T-helper 1 cell treated with Interleukin-12 subunit alpha and Interleukin-12 subunit beta and Interleukin-4 antibody, amounts not matched to agents 30 ng/mL and 1 ng/mL, for 36 hours (primary cell): ENCODE measurements around the gene PRODH2. TPM values are rescaled to one million over a fixed set of nuclear protein-coding genes. Genes with fewer than 3 reads are reported as not detected.
"Not testable (repeated sequence)": the region's sequence is repeated elsewhere in the genome, so short reads cannot be mapped to it uniquely, and the experiment has no call there.

ENCODE experiments used
- intact Hi-C: fragments of 100-400 bp; cut with micrococcal nuclease; formaldehyde crosslinking; loops from one replicate; pipeline ENCODE4 v1.15.1; 2024
- total RNA-seq: library from RNA; stranded (reverse); gene quantifications from 2 replicates; pipeline ENCODE4 v1.2.3, GENCODE V29; 2022

Gene PRODH2
- total RNA-seq, 1 donor from 2014 or later = not detected

DNA sequence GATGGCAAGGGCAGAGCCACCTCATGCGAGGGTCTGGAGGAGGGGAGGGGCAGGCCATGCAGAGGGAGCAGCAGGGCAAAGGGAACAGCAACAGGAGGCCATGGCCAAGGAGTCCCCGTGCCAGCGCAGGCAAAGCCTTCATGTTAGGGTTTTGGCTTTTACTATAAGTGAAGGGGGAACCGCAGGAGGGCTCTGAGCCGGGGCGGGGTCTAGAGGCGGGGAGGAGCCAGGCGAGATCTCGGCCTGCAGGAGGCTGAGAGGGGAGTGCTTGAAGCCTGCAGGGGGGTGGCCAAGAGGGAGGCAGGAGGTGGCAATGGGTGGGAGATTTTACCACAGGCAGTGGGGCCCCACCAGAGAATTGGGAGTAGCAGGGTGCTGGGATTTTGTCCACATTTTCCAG is 31.0 kb downstream of the PRODH2 start:
- intact Hi-C loops = no loop called here

DNA sequence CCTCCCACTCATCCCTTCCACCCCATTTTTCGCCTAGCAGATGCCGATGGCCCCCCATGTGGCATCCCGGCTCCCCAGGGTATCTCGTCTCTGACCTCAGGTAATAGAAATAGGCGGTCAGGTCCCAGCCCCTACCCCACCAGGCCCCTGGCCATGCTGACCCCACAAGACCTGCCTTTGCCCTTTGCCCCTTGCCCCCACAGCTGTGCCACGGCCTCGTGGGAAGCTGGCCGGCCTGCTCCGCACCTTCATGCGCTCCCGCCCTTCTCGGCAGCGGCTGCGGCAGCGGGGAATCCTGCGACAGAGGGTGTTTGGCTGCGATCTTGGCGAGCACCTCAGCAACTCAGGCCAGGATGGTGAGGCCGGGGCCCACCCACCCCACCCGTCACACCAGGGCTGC is 31.9 kb downstream of the PRODH2 start:
- intact Hi-C loops = no loop called here

- intact Hi-C loops = no loop called here
These were observed 32.6 kb downstream of the PRODH2 start for GRCh38 chr19:35780058-35780457.

DNA sequence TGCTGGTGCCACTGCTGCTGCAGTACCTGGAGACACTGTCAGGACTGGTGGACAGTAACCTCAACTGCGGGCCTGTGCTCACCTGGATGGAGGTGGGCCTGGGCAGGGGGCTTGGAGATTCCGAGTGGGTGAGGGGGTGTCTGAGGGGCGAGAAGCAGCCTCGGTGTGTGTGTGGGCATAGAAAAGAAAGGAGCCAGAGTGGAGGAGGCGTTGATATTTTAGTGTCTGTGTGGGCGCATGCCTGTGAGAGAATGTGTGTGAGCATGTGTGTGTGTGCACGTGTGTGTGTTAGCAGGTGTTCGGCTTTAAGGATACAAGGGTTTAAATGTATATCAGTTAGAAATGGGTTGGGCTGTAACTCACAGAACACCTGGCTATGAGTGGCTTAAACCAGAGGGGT is 33.6 kb downstream of the PRODH2 start:
- intact Hi-C loops = no loop called here

GRCh38 chr19:35777961-35778360 is 34.7 kb downstream of the PRODH2 start:
- intact Hi-C loops = no loop called here

GRCh38 chr19:35777086-35777841 is 35.4 kb downstream of the PRODH2 start:
- intact Hi-C loops = no loop called here

- intact Hi-C loops = no loop called here
These were observed 36.4 kb downstream of the PRODH2 start for GRCh38 chr19:35776102-35776788.

- intact Hi-C loops = loop anchor here (1.0 to 2.0 kb wide), 13 partner anchors 17 to 340 kb away; partner anchors contain the start of genes ALKBH6, COX6B1, LIN37 and PROSER3
These were observed 37.1 kb downstream of the PRODH2 start, which contains the start of gene ARHGAP33 for GRCh38 chr19:35775298-35776101. Gene ARHGAP33 (plus strand): TSS chr19:35775564. CDS start chr19:35775659, 95 bp downstream.

DNA sequence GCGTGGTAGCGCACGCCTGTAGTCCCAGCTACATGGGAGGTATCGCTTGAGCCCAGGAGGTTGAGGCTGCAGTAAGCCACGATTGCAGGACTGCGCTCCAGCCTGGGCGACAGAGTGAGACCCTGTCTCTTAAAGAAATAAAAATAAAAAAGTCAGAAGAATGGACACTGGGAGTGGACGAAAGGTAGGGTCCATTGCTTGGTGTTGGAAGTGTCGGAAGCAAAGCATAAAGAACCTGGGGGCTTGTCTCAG is 37.7 kb downstream of the PRODH2 start:
- intact Hi-C loops = loop anchor here (1.0 to 2.0 kb wide), 13 partner anchors 17 to 340 kb away; partner anchors contain the start of genes ALKBH6, COX6B1, LIN37 and PROSER3

- intact Hi-C loops = loop anchor here (1.0 to 2.0 kb wide), 13 partner anchors 16 to 341 kb away; partner anchors contain the start of genes ALKBH6, COX6B1, LIN37 and PROSER3
These were observed 38.2 kb downstream of the PRODH2 start for GRCh38 chr19:35774274-35775045.

- intact Hi-C loops = no loop called here
These were observed 39.4 kb downstream of the PRODH2 start for GRCh38 chr19:35773020-35773806.

GRCh38 chr19:35772362-35772761 is 40.3 kb downstream of the PRODH2 start:
- intact Hi-C loops = not testable (repeated sequence)

GRCh38 chr19:35768082-35768421 is 44.6 kb downstream of the PRODH2 start:
- intact Hi-C loops = no loop called here

DNA sequence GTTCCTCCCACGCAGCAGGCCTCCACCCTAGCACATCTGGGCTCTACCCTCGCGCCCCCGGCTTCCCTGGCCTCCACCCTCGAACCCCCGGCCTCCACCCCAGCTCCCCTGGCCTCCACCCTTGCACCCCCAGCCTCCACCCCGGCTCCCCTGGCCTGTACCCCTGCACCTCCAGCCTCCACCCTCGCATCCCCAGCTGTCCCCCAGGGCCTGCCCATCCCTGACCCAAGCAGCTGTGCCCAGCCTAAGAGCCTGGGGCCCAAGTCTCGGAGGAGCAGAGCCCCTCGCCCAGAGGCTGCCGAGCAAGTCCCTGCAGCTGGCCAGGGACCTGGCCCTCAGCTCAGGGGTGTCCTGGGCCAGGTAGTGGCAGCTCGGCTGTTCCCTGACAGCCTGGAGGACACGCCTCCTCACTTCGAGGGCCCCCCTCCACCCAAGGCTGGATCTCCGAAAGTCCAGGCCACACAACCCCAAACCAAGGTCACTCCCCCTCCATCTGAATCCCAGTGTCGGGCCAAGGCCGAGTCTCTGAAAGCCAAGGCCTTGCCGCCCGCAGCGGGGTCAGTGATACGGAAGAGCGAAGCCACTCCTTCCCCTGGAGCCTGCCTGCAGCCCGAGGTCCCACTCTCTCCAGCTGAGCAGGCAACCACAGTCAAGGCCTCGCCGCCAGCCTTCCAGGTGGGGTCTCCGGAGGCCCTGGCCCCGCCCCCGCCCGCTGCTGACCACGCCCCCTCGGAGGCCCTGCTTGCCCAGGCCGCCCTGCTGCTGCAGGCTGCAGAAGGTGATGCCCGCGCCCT is 45.2 kb downstream of the PRODH2 start:
- intact Hi-C loops = no loop called here

DNA sequence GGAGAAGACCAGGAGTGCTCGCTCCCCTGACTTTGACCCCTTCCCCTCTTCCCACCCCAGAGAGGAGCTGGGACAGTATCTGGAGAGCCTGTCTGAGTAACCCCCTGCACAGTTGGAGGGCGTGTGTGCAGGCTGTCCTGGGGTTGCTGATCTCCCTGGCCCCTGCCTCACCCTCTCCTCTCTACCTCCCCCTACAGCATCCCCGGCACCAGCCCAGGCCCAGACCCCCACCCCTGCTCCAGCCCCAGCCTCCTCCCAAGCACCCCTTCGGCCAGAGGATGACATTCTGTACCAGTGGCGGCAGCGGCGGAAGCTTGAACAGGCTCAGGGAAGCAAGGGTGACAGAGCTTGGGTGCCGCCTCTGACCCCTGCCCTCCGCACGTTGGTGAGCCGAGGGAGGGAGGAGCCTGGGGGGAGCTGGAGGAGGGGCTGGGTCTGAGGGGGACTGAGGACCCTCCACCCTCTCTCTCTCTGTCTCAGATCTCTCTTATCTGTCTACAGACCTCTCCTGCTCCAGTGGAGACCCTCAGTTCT is 46.0 kb downstream of the PRODH2 start:
- intact Hi-C loops = no loop called here

- intact Hi-C loops = no loop called here
These were observed 48.0 kb downstream of the PRODH2 start for GRCh38 chr19:35764432-35765315.

GRCh38 chr19:35760711-35761349 is 51.8 kb downstream of the PRODH2 start:
- intact Hi-C loops = no loop called here

GRCh38 chr19:35759697-35760096 is 52.9 kb downstream of the PRODH2 start:
- intact Hi-C loops = no loop called here
